Panc1 (cell line): ENCODE measurements around the gene FSHR. TPM values are rescaled to one million over a fixed set of nuclear protein-coding genes. Genes with fewer than 3 reads are reported as not detected.

Experiments used
- ATAC-seq: fragments of 200-7000 bp; cut with Tn5 transposase; 2 replicates; pipeline ENCODE4 v1.9.1; 2020; ENCODE audit warnings: mild to moderate bottlenecking, moderate library complexity
- BruUV-seq: library from RNA; stranded (reverse); fragments of 400-500 nt; replicated peaks from 2 replicates; lab custom pipeline; 2021; lab: Mats Ljungman, UMichigan
- CTCF ChIA-PET: fragments of 300-600 bp; sonication (Branson Sonifier 250); formaldehyde crosslinking; loops from one replicate; lab custom pipeline; 2022; ENCODE audit warnings: antibody characterized with exemption; lab: Charles Lee
- POLR2A ChIA-PET: fragments of 300-600 bp; sonication (Branson Sonifier 250); formaldehyde crosslinking; loops from one replicate; lab custom pipeline; 2022; ENCODE audit warnings: antibody characterized with exemption; lab: Charles Lee
- DNase-seq: peaks from one replicate; pipeline ENCODE4 v3.0.0-alpha.2; 2010; ENCODE audit warnings: low read depth, low spot score
- H3K27ac ChIP-seq: 2 replicates; pipeline ENCODE4 v1.5.1; 2011; ENCODE audit warnings: mild to moderate bottlenecking, low read length, inconsistent platforms
- H3K27me3 ChIP-seq: fragments of 200-500 bp; sonication (Bioruptor generic); 2 replicates; pipeline ENCODE4 v1.6.0; 2014; ENCODE audit warnings: low read length, inconsistent platforms; ENCODE audit not compliant: control insufficient read depth, insufficient read depth
- H3K36me3 ChIP-seq: fragments of 200-500 bp; sonication (Bioruptor generic); 2 replicates; pipeline ENCODE4 v1.5.1; 2014; ENCODE audit warnings: inconsistent platforms, mild to moderate bottlenecking, low read length, moderate library complexity; ENCODE audit not compliant: control insufficient read depth, insufficient read depth
- H3K4me1 ChIP-seq: 2 replicates; pipeline ENCODE4 v1.5.1; 2011; ENCODE audit warnings: inconsistent platforms, mild to moderate bottlenecking, low read length, moderate library complexity; ENCODE audit not compliant: control insufficient read depth, insufficient read depth
- H3K4me3 ChIP-seq, 2 experiments: 2 replicates each; pipeline ENCODE4 v1.5.1; 2011 to 2012; ENCODE audit warnings: low read depth in 2 of 2, low read length in 2 of 2, mild to moderate bottlenecking in 2 of 2, inconsistent platforms in 1 of 2, moderate library complexity in 1 of 2
- H3K9me3 ChIP-seq: fragments of 200-500 bp; sonication (Bioruptor generic); 2 replicates; pipeline ENCODE4 v1.5.1; 2014; ENCODE audit warnings: low read depth, mild to moderate bottlenecking, inconsistent platforms, low read length, moderate library complexity; ENCODE audit not compliant: control insufficient read depth, insufficient read depth
- CTCF ChIP-seq: fragments of 450-650 bp; IDR thresholded peaks from 2 replicates; pipeline ENCODE4 v1.5.1; 2017; ENCODE audit warnings: mild to moderate bottlenecking
- POLR2AphosphoS5 ChIP-seq: IDR thresholded peaks from 2 replicates; pipeline ENCODE4 v1.6.1; 2012; ENCODE audit warnings: mild to moderate bottlenecking, low read depth, low read length, moderate library complexity
- REST ChIP-seq, 2 experiments: IDR thresholded peaks; 2 replicates each; pipeline ENCODE4 v1.6.1; 2011 to 2012; ENCODE audit warnings: low read depth in 2 of 2, control low read depth in 1 of 2, low read length in 1 of 2, mild to moderate bottlenecking in 1 of 2, moderate library complexity in 1 of 2; ENCODE audit not compliant: insufficient read depth in 1 of 2
- SIN3A ChIP-seq: IDR thresholded peaks from 2 replicates; pipeline ENCODE4 v1.6.1; 2012; ENCODE audit warnings: low read depth, mild to moderate bottlenecking, low read length, moderate library complexity, borderline replicate concordance; ENCODE audit not compliant: insufficient read depth
- TCF7L2 ChIP-seq: IDR thresholded peaks from 2 replicates; pipeline ENCODE4 v1.6.1; 2011; ENCODE audit warnings: mild to moderate bottlenecking, low read depth, low read length, inconsistent platforms
- in situ Hi-C: cut with HindIII; loops from 2 replicates; pipeline ENCODE4 v1.10.0; 2016; ENCODE audit warnings: low sequenced_read_pairs, low pct_unique_long_range_greater_than_20kb
- intact Hi-C: fragments of 100-400 bp; cut with micrococcal nuclease; formaldehyde crosslinking; loops from one replicate; pipeline ENCODE4 v1.10.0; 2022; ENCODE audit not compliant: unreplicated experiment
- total RNA-seq: library from RNA; stranded (reverse); gene quantifications from one replicate; pipeline ENCODE4 v1.2.1, GENCODE V29; 2021; ENCODE audit not compliant: unreplicated experiment

FSHR gene
- total RNA-seq, 1 experiment from 2014 or later, result not detected

- CTCF ChIA-PET, result no interaction called here
Observed at GRCh38 chr2:49044350-49045079, 109.8 kb downstream of the FSHR start.

GRCh38 chr2:49043405-49043982, 110.8 kb downstream of the FSHR start:
- no peak overlapping the region for H3K27ac ChIP-seq
- ChIA-PET POLR2A (no interaction called here), CTCF (no interaction called here)
- H3K36me3 ChIP-seq, result no peaks in the 10 kb centered on the region
- no peaks in the 10 kb centered on the region for H3K4me1 ChIP-seq
- in situ Hi-C loops, result no loop called here
- no TSS peak for BruUV-seq
- DNase-seq (no peak), ATAC-seq (no peak)
- no peak overlapping the region for H3K4me3 ChIP-seq
- intact Hi-C loops, result no loop called here
- no peaks in the 10 kb centered on the region for H3K27me3 ChIP-seq
- H3K9me3 ChIP-seq, result no peaks in the 10 kb centered on the region
- TF ChIP-seq CTCF (no peak), TCF7L2 (no peak), POLR2AphosphoS5 (no peak), SIN3A (no peak), REST (IDR thresholded peaks at IDR 0.05; ENCODE audit: insufficient read depth in 1 of 2, low read depth in 2 of 2, low read length in 1 of 2) (no peak)

More at GRCh38 chr2:49044350-49045079, 109.8 kb downstream of the FSHR start:
- H3K9me3 ChIP-seq, result no peaks in the 10 kb centered on the region
- no TSS peak for BruUV-seq
- in situ Hi-C loops (no loop called here), intact Hi-C loops (no loop called here)
- no peaks in the 10 kb centered on the region for H3K27me3 ChIP-seq
- H3K4me3 ChIP-seq, result no peak overlapping the region
- POLR2A ChIA-PET, result no interaction called here
- H3K36me3 ChIP-seq, result no peaks in the 10 kb centered on the region
- no peak overlapping the region for H3K27ac ChIP-seq
- DNase-seq (no peak), ATAC-seq (no peak)
- no peak for TF ChIP-seq POLR2AphosphoS5
- no peak for TF ChIP-seq REST (IDR thresholded peaks at IDR 0.05; ENCODE audit: insufficient read depth in 1 of 2, low read depth in 2 of 2, low read length in 1 of 2)
- TF ChIP-seq TCF7L2, result no peak
- TF ChIP-seq SIN3A, result no peak
- no peak for TF ChIP-seq CTCF
- no peaks in the 10 kb centered on the region for H3K4me1 ChIP-seq
